HCT116 (cell line): ENCODE measurements around the gene FERMT3. TPM values are rescaled to one million over a fixed set of nuclear protein-coding genes. Genes with fewer than 3 reads are reported as not detected.
A peak's percentile ranks its signal among the peaks of the same experiment; 100 is the strongest.

ENCODE experiments used
- ATAC-seq: fragments of 200-7000 bp; cut with Tn5 transposase; 2 replicates; pipeline ENCODE4 v1.9.1; 2020; ENCODE audit warnings: mild to moderate bottlenecking, moderate library complexity
- BruUV-seq: library from RNA; stranded (reverse); fragments of 400-500 nt; replicated peaks from 2 replicates; lab custom pipeline; 2021; lab: Mats Ljungman, UMichigan
- CTCF ChIA-PET: fragments of 300-600 bp; sonication (Branson Sonifier 250); formaldehyde crosslinking; loops from one replicate; lab custom pipeline; 2021; ENCODE audit warnings: antibody characterized with exemption; lab: Charles Lee
- POLR2A ChIA-PET: fragments of 300-600, 350-600 bp; sonication (Branson Sonifier 250); formaldehyde crosslinking; loops from one replicate; lab custom pipeline; 2021; ENCODE audit warnings: antibody characterized with exemption; lab: Charles Lee
- RAD21 ChIA-PET, 2 experiments: fragments of 300-600 bp; sonication (Branson Sonifier 250); formaldehyde crosslinking; loops; one replicate each; lab custom pipeline; 2023; ENCODE audit warnings: low total read pairs in 2 of 2; ENCODE audit not compliant: uncharacterized antibody in 2 of 2, unreplicated experiment in 2 of 2, low non-redundant PET in 1 of 2; lab: Charles Lee
- DNase-seq: peaks from one replicate; pipeline ENCODE4 v3.0.0-alpha.2; 2010; ENCODE audit warnings: low read depth, low spot score
- H2AFZ ChIP-seq: fragments of 200-600 bp; shearing (Covaris generic), sonication (generic); 2 replicates; pipeline ENCODE4 v1.6.1; 2017; ENCODE audit warnings: low read depth, mixed run types, mixed read lengths, antibody characterized with exemption, low read length; ENCODE audit not compliant: poor library complexity, severe bottlenecking
- H3K27ac ChIP-seq: 2 replicates; pipeline ENCODE4 v1.5.1; 2012; ENCODE audit warnings: low read depth, low read length
- H3K27me3 ChIP-seq: fragments of 200-600 bp; sonication (generic); 2 replicates; pipeline ENCODE4 v1.6.1; 2016; ENCODE audit warnings: mixed run types, low read length, mixed read lengths; ENCODE audit not compliant: insufficient read depth
- H3K36me3 ChIP-seq, 2 experiments: fragments of 200-500 bp in 1 of 2; fragments of 200-600 bp in 1 of 2; sonication (Bioruptor generic) in 1 of 2; sonication (generic) in 1 of 2; 2 replicates each; pipeline versions ENCODE4 v1.5.1 to v1.6.1; 2014 to 2016; ENCODE audit warnings: low read length in 2 of 2, inconsistent platforms in 1 of 2, mixed read lengths in 1 of 2, mixed run types in 1 of 2; ENCODE audit not compliant: insufficient read depth in 2 of 2, control insufficient read depth in 1 of 2
- H3K4me1 ChIP-seq, 2 experiments: fragments of 200-600 bp in 1 of 2; sonication (generic) in 1 of 2; 2 replicates each; pipeline versions ENCODE4 v1.5.1 to v1.6.1; 2012 to 2017; ENCODE audit warnings: low read length in 2 of 2, inconsistent platforms in 1 of 2, mild to moderate bottlenecking in 1 of 2, mixed read lengths in 1 of 2, mixed run types in 1 of 2, moderate library complexity in 1 of 2; ENCODE audit not compliant: insufficient read depth in 2 of 2, control insufficient read depth in 1 of 2
- H3K4me2 ChIP-seq: fragments of 200-600 bp; sonication (generic); 2 replicates; pipeline ENCODE4 v1.6.1; 2017; ENCODE audit warnings: mixed run types, low read length, mixed read lengths
- H3K4me3 ChIP-seq, 2 experiments: fragments of 200-600 bp in 1 of 2; sonication (generic) in 1 of 2; replicated peaks in 1 of 2; 2 replicates each; pipeline ENCODE4 v1.5.1; 2011 to 2016; ENCODE audit warnings: low read length in 2 of 2, control low read depth in 1 of 2, low read depth in 1 of 2, mild to moderate bottlenecking in 1 of 2, mixed read lengths in 1 of 2, mixed run types in 1 of 2
- H3K79me2 ChIP-seq: fragments of 200-600 bp; sonication (generic); 2 replicates; pipeline ENCODE4 v1.6.1; 2017; ENCODE audit warnings: mild to moderate bottlenecking, mixed run types, low read length, moderate library complexity, mixed read lengths; ENCODE audit not compliant: insufficient read depth
- H3K9ac ChIP-seq: fragments of 200-600 bp; sonication (generic); 2 replicates; pipeline ENCODE4 v1.6.1; 2016; ENCODE audit warnings: low read length, mixed read lengths
- H3K9me2 ChIP-seq: fragments of 200-600 bp; sonication (generic), shearing (Covaris generic); 2 replicates; pipeline ENCODE4 v1.6.1; 2017; ENCODE audit warnings: mixed run types, mild to moderate bottlenecking, moderate library complexity; ENCODE audit not compliant: insufficient read depth
- H3K9me3 ChIP-seq, 2 experiments: fragments of 200-500 bp in 1 of 2; fragments of 200-600 bp in 1 of 2; sonication (Bioruptor generic) in 1 of 2; sonication (generic) in 1 of 2; 2 replicates each; pipeline ENCODE4 v1.6.1; 2014 to 2017; ENCODE audit warnings: low read length in 2 of 2, mixed read lengths in 2 of 2, inconsistent platforms in 1 of 2, low read depth in 1 of 2, mild to moderate bottlenecking in 1 of 2, mixed run types in 1 of 2, moderate library complexity in 1 of 2; ENCODE audit not compliant: control insufficient read depth in 1 of 2, insufficient read depth in 1 of 2
- H4K20me1 ChIP-seq: fragments of 200-600 bp; sonication (generic), shearing (Covaris generic); 2 replicates; pipeline ENCODE4 v1.6.1; 2017; ENCODE audit warnings: mixed run types, mild to moderate bottlenecking, moderate library complexity; ENCODE audit not compliant: insufficient read depth
- CBX3 ChIP-seq: IDR thresholded peaks from 2 replicates; pipeline ENCODE4 v1.6.1; 2012; ENCODE audit warnings: low read depth
- CEBPB ChIP-seq: IDR thresholded peaks from 2 replicates; pipeline ENCODE4 v1.6.1; 2012; ENCODE audit warnings: low read depth
- EZH2 ChIP-seq: fragments of 200-600 bp; sonication (generic); IDR thresholded peaks from 2 replicates; pipeline ENCODE4 v1.6.1; 2017; ENCODE audit warnings: antibody characterized with exemption, mixed run types
- POLR2A ChIP-seq: IDR thresholded peaks from 2 replicates; pipeline ENCODE4 v1.7.0; 2011; ENCODE audit warnings: borderline replicate concordance; ENCODE audit not compliant: insufficient read depth, insufficient read length; ENCODE audit errors: extremely low read depth
- TCF7L2 ChIP-seq: IDR thresholded peaks from 2 replicates; pipeline ENCODE4 v1.7.0; 2011; ENCODE audit warnings: borderline replicate concordance, inconsistent platforms; ENCODE audit not compliant: insufficient read depth, insufficient read length; ENCODE audit errors: extremely low read depth
- YY1 ChIP-seq: IDR thresholded peaks from 2 replicates; pipeline ENCODE4 v1.6.1; 2011; ENCODE audit warnings: low read length, low read depth, moderate library complexity, mild to moderate bottlenecking; ENCODE audit not compliant: insufficient replicate concordance; ENCODE audit errors: extremely low read depth
- ZBTB33 ChIP-seq: IDR thresholded peaks from 2 replicates; pipeline ENCODE4 v1.6.1; 2011; ENCODE audit warnings: mild to moderate bottlenecking, low read length, moderate library complexity; ENCODE audit not compliant: insufficient replicate concordance; ENCODE audit errors: extremely low read depth
- intact Hi-C: fragments of 100-400 bp; cut with micrococcal nuclease; formaldehyde crosslinking; loops from 2 replicates; pipeline ENCODE4 v1.10.0; 2022
- total RNA-seq: library from RNA; stranded (reverse); gene quantifications from one replicate; pipeline ENCODE4 v1.2.1, GENCODE V29; 2021; ENCODE audit not compliant: unreplicated experiment
- TF ChIP-seq, protein P1 (sequence below), 3 experiments: fragments of 200-600 bp in 1 of 3; sonication (generic) in 1 of 3; IDR thresholded peaks in 2 of 3; conservative IDR thresholded peaks in 1 of 3; 2 replicates each; pipeline ENCODE4 v1.5.1; 2012 to 2017; ENCODE audit warnings: low read depth in 2 of 3, low read length in 2 of 3, antibody characterized with exemption in 1 of 3, borderline replicate concordance in 1 of 3, control low read depth in 1 of 3, mild to moderate bottlenecking in 1 of 3, mixed read lengths in 1 of 3, mixed run types in 1 of 3, moderate library complexity in 1 of 3; ENCODE audit not compliant: insufficient read depth in 1 of 3
- TF ChIP-seq, protein P2 (sequence below): IDR thresholded peaks from 2 replicates; pipeline ENCODE4 v1.6.1; 2012

The FERMT3 gene
- total RNA-seq, 1 experiment from 2014 or later: 4.3 TPM

DNA sequence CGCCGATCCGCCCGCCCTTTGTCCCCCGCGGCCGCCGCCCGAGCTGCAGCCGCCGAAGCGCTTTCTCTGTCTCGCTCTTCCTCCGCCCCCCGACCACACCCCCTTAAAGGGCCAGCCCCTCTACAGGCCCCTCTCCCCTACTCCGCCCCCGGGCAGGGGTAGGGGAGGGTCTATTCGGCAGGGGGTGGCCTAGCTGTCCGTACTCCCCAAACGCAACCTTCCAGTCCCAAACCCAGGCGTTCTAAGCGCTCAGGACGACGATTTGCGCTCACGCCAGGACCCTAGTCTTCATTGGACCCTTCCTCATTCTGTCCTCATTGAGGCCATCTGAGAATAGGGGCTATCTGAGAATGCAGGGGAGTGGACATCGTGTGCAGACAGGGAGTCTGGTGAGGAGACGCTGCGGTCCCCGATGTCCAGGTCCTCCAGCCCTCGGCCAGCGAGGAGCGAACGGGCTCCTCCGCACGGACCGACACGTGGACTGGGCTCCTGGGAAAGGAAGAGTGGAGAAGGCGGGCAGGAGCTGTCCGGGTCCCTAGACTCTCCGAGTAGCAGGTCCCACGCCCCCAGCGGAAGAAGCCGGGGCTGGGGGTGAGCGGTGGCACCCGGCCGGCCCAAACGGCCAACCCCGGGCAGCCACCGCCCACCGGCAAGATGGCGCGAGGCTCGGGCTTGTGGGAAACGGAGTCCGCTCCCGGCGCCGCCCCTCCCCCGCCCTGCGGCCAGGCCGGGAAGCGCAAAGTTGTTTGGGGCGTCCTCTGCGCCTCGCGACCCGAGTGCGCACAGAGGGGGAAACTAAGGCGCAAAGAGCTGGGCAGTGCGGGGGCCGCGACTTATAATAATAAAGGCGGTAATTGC is 40.6 kb downstream of the FERMT3 start, which contains the start of gene PPP1R14B:
TSS of gene PPP1R14B (minus strand) at position 73 of the 858 bp plus-strand sequence. CDS start 270 bp downstream, outside the sequence.
- peaks cover 36 to 76% of the 10 kb centered on the region in 2 experiments for H3K4me1 ChIP-seq
- DNase-seq (no peak), ATAC-seq (peak; percentile 50)
- no peaks in the 10 kb centered on the region for H3K9me2 ChIP-seq
- peak within 1 kb of the TSS; percentile 99 to 100 for H3K4me3 ChIP-seq
- peak within 1 kb of the TSS; percentile 94 for H3K27ac ChIP-seq
- H3K9ac ChIP-seq: peak within 1 kb of the TSS; percentile 100
- no peaks in the 10 kb centered on the region for H3K9me3 ChIP-seq
- H2AFZ ChIP-seq: no peak within 1 kb of the TSS
- H3K79me2 ChIP-seq: peaks cover 50% of the 10 kb centered on the region
- peaks cover 0 to 12% of the 10 kb centered on the region in 2 experiments; a peak in 1 of 4 replicates for H3K36me3 ChIP-seq
- CTCF ChIA-PET: interaction anchor here (0.6 to 3.1 kb wide), 3 partner anchors 57 to 109 kb away, joined by 3 to 15 read pairs (median 11); no protein-coding TSS in a partner anchor
- intact Hi-C loops: no loop called here
- RAD21 ChIA-PET: interaction anchor here in 1 of 2 experiments (1.1 kb wide), 1 partner anchor 42 kb away, joined by 4 read pairs; no protein-coding TSS in a partner anchor
- H3K27me3 ChIP-seq: no peaks in the 10 kb centered on the region
- H3K4me2 ChIP-seq: peak within 1 kb of the TSS; percentile 96
- POLR2A ChIA-PET: interaction anchor here (0.6 to 4.6 kb wide), 5 partner anchors 23 to 442 kb away, joined by 3 to 29 read pairs (median 3); partner anchors contain the start of genes PRDX5 and TRMT112
- no TSS peak for BruUV-seq
- no peaks in the 10 kb centered on the region for H4K20me1 ChIP-seq
- TF ChIP-seq EZH2 (no peak), ZBTB33 (peak; percentile 33), TCF7L2 (peak; percentile 15), YY1 (peak; percentile 98), CEBPB (no peak), POLR2A (peak; percentile 42), CBX3 (no peak)
- TF ChIP-seq, protein P1, sequence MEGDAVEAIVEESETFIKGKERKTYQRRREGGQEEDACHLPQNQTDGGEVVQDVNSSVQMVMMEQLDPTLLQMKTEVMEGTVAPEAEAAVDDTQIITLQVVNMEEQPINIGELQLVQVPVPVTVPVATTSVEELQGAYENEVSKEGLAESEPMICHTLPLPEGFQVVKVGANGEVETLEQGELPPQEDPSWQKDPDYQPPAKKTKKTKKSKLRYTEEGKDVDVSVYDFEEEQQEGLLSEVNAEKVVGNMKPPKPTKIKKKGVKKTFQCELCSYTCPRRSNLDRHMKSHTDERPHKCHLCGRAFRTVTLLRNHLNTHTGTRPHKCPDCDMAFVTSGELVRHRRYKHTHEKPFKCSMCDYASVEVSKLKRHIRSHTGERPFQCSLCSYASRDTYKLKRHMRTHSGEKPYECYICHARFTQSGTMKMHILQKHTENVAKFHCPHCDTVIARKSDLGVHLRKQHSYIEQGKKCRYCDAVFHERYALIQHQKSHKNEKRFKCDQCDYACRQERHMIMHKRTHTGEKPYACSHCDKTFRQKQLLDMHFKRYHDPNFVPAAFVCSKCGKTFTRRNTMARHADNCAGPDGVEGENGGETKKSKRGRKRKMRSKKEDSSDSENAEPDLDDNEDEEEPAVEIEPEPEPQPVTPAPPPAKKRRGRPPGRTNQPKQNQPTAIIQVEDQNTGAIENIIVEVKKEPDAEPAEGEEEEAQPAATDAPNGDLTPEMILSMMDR (IDR thresholded peaks at IDR 0.05 in 2 of 3, conservative IDR thresholded peaks at IDR 0.05 in 1 of 3; ENCODE audit: borderline replicate concordance in 1 of 3, insufficient read depth in 1 of 3, low read depth in 2 of 3, low read length in 2 of 3): no peak
- TF ChIP-seq, protein P2, sequence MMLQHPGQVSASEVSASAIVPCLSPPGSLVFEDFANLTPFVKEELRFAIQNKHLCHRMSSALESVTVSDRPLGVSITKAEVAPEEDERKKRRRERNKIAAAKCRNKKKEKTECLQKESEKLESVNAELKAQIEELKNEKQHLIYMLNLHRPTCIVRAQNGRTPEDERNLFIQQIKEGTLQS: no peak
